Sigmoid colon (tissue), 3 donors: ENCODE results near the gene DPYSL4.

Source experiments
- CTCF ChIP-seq, 4 experiments: fragments of 450-650 bp in 3 of 4; fragments of 200-600 bp in 1 of 4; IDR thresholded peaks; one replicate each; pipeline ENCODE4 v1.5.1; 2016 to 2019; ENCODE audit warnings: antibody characterized with exemption in 4 of 4, mild to moderate bottlenecking in 3 of 4, moderate library complexity in 2 of 4
- POLR2A ChIP-seq, 2 donors: fragments of 450-650 bp; IDR thresholded peaks; one replicate each; pipeline ENCODE4 v1.6.1; 2016; ENCODE audit warnings: antibody characterized with exemption in 2 of 2, mild to moderate bottlenecking in 2 of 2, moderate library complexity in 2 of 2

GRCh38 chr10:132204781-132205473 lies 18.2 kb downstream of the DPYSL4 start:
- TF ChIP-seq CTCF (IDR thresholded peaks at IDR 0.05) (no peak), POLR2A (IDR thresholded peaks at IDR 0.05) (no peak)
